ENCODE results near the gene NOG.

NOG gene

GRCh38 chr17:56570199-56570598 lies 23.3 kb upstream of the NOG start:
- H3K4me3 ChIP-seq (ENCODE audit: low read depth, low read length): no peak overlapping the region
- TF ChIP-seq CTCF (IDR thresholded peaks at IDR 0.05; ENCODE audit: control insufficient read depth, extremely low read depth, insufficient read depth): no peak
- DNase-seq (ENCODE audit: low read depth): no peak

- no peak for TF ChIP-seq CTCF (IDR thresholded peaks at IDR 0.05; ENCODE audit: control insufficient read depth, extremely low read depth, insufficient read depth)
- H3K4me3 ChIP-seq (ENCODE audit: low read depth, low read length): no peak overlapping the region
- DNase-seq (ENCODE audit: low read depth): no peak
Measured at GRCh38 chr17:56571456-56571855, 22.0 kb upstream of the NOG start.

GRCh38 chr17:56577190-56577842 lies 16.2 kb upstream of the NOG start:
- TF ChIP-seq CTCF (IDR thresholded peaks at IDR 0.05; ENCODE audit: control insufficient read depth, extremely low read depth, insufficient read depth): no peak
- no peak for DNase-seq (ENCODE audit: low read depth)
- no peak overlapping the region for H3K4me3 ChIP-seq (ENCODE audit: low read depth, low read length)

GRCh38 chr17:56577843-56578204 lies 15.7 kb upstream of the NOG start:
- no peak for DNase-seq (ENCODE audit: low read depth)
- no peak for TF ChIP-seq CTCF (IDR thresholded peaks at IDR 0.05; ENCODE audit: control insufficient read depth, extremely low read depth, insufficient read depth)
- H3K4me3 ChIP-seq (ENCODE audit: low read depth, low read length): no peak overlapping the region

- TF ChIP-seq CTCF (IDR thresholded peaks at IDR 0.05; ENCODE audit: control insufficient read depth, extremely low read depth, insufficient read depth): no peak
- DNase-seq (ENCODE audit: low read depth): no peak
- no peak overlapping the region for H3K4me3 ChIP-seq (ENCODE audit: low read depth, low read length)
Measured at GRCh38 chr17:56581635-56582627, 11.6 kb upstream of the NOG start.

GRCh38 chr17:56583772-56584171 lies 9.7 kb upstream of the NOG start:
- no peak for TF ChIP-seq CTCF (IDR thresholded peaks at IDR 0.05; ENCODE audit: control insufficient read depth, extremely low read depth, insufficient read depth)

More at GRCh38 chr17:56583772-56584171, 9.7 kb upstream of the NOG start:
- no peak for DNase-seq (ENCODE audit: low read depth)
- no peak overlapping the region for H3K4me3 ChIP-seq (ENCODE audit: low read depth, low read length)
